Measurements from ENCODE around the gene A4GNT. TPM values are rescaled to one million over a fixed set of nuclear protein-coding genes. Genes with fewer than 3 reads are reported as not detected.

Gene A4GNT
- total RNA-seq, 1 donor, result not detected

- DNase-seq (ENCODE audit: low read depth), result no peak
- no peak for TF ChIP-seq CTCF (IDR thresholded peaks at IDR 0.05; ENCODE audit: insufficient read depth, low read length)
- H3K4me3 ChIP-seq (ENCODE audit: low read depth, low read length), result no peak overlapping the region
Observed at GRCh38 chr3:138136201-138136600, 4.0 kb upstream of the A4GNT start.

- H3K4me3 ChIP-seq (ENCODE audit: low read depth, low read length), result no peak overlapping the region
- DNase-seq (ENCODE audit: low read depth), result no peak
- TF ChIP-seq CTCF (IDR thresholded peaks at IDR 0.05; ENCODE audit: insufficient read depth, low read length), result no peak
Observed at GRCh38 chr3:138135833-138136194, 3.6 kb upstream of the A4GNT start.

- no peak overlapping the region for H3K4me3 ChIP-seq (ENCODE audit: low read depth, low read length)
- no peak for TF ChIP-seq CTCF (IDR thresholded peaks at IDR 0.05; ENCODE audit: insufficient read depth, low read length)
- no peak for DNase-seq (ENCODE audit: low read depth)
Observed at GRCh38 chr3:138135146-138135832, 3.1 kb upstream of the A4GNT start.

- no peak for TF ChIP-seq CTCF (IDR thresholded peaks at IDR 0.05; ENCODE audit: insufficient read depth, low read length)
- DNase-seq (ENCODE audit: low read depth), result no peak
Observed at GRCh38 chr3:138127636-138128365, 4.4 kb downstream of the A4GNT start.

GRCh38 chr3:138125548-138126221 is 6.5 kb downstream of the A4GNT start:
- no peak overlapping the region for H3K4me3 ChIP-seq (ENCODE audit: low read depth, low read length)
- DNase-seq (ENCODE audit: low read depth), result peak; percentile 51
- TF ChIP-seq CTCF (IDR thresholded peaks at IDR 0.05; ENCODE audit: insufficient read depth, low read length), result no peak

More at GRCh38 chr3:138127636-138128365, 4.4 kb downstream of the A4GNT start:
- no peak overlapping the region for H3K4me3 ChIP-seq (ENCODE audit: low read depth, low read length)

- no peak for TF ChIP-seq CTCF (IDR thresholded peaks at IDR 0.05; ENCODE audit: insufficient read depth, low read length)
- no peak overlapping the region for H3K4me3 ChIP-seq (ENCODE audit: low read depth, low read length)
- peak; percentile 70 for DNase-seq (ENCODE audit: low read depth)
Observed at GRCh38 chr3:138124706-138125355, 7.4 kb downstream of the A4GNT start.
